G401 (cell line): ENCODE data around the gene CCNL2. TPM values are rescaled to one million over a fixed set of nuclear protein-coding genes. Genes with fewer than 3 reads are reported as not detected.
"Not testable (repeated sequence)": the region's sequence is repeated elsewhere in the genome, so short reads cannot be mapped to it uniquely, and the experiment has no call there.

Source experiments
- DNase-seq: peaks from one replicate; pipeline ENCODE4 v3.0.0-alpha.2; 2015; ENCODE audit warnings: low spot score
- in situ Hi-C: cut with HindIII; loops from 2 replicates; pipeline ENCODE4 v1.10.0; 2016; ENCODE audit warnings: low sequenced_read_pairs, mixed read lengths
- total RNA-seq: library from RNA; depleted of rRNA; stranded (reverse); fragments of >200 nt; shearing (Covaris generic); gene quantifications from 2 replicates; pipeline ENCODE4 v1.2.3, GENCODE V29; 2014; rRNA removed

The CCNL2 gene
- 79.4 and 105 TPM in 2 replicates for total RNA-seq

GRCh38 chr1:1399187-1399871 lies at the start of gene CCNL2:
CCNL2 (minus strand) TSS chr1:1399335; CDS start chr1:1399306, 29 bp downstream.
- in situ Hi-C loops: no loop called here
- peak; percentile 94 for DNase-seq

GRCh38 chr1:1446631-1447030 lies 47.5 kb upstream of the CCNL2 start:
- DNase-seq, in situ Hi-C loops: not testable (repeated sequence)

GRCh38 chr1:1442069-1442770 lies 43.1 kb upstream of the CCNL2 start:
- no peak for DNase-seq
- in situ Hi-C loops: no loop called here

GRCh38 chr1:1441002-1441888 lies 42.1 kb upstream of the CCNL2 start:
- DNase-seq: no peak
- in situ Hi-C loops: no loop called here

GRCh38 chr1:1440262-1441001 lies 41.3 kb upstream of the CCNL2 start:
- in situ Hi-C loops: no loop called here

GRCh38 chr1:1439546-1440261 lies 40.6 kb upstream of the CCNL2 start:
- DNase-seq: no peak
- in situ Hi-C loops: loop anchor here (10.0 kb wide), 1 partner anchor 65 kb away; the partner anchor contains the start of gene AURKAIP1

More at GRCh38 chr1:1440262-1441001, 41.3 kb upstream of the CCNL2 start:
- DNase-seq: no peak

- no peak for DNase-seq
- in situ Hi-C loops: loop anchor here (10.0 kb wide), 1 partner anchor 64 kb away; the partner anchor contains the start of gene AURKAIP1
Measured at GRCh38 chr1:1438531-1439381, 39.6 kb upstream of the CCNL2 start.

GRCh38 chr1:1437904-1438376 lies 38.8 kb upstream of the CCNL2 start:
- DNase-seq: no peak
- in situ Hi-C loops: loop anchor here (10.0 kb wide), 1 partner anchor 63 kb away; the partner anchor contains the start of gene AURKAIP1

GRCh38 chr1:1437033-1437903 lies 38.1 kb upstream of the CCNL2 start:
- no peak for DNase-seq
- in situ Hi-C loops: loop anchor here (10.0 kb wide), 1 partner anchor 62 kb away; the partner anchor contains the start of gene AURKAIP1

GRCh38 chr1:1436630-1437032 lies 37.5 kb upstream of the CCNL2 start:
- in situ Hi-C loops: loop anchor here (10.0 kb wide), 1 partner anchor 62 kb away; the partner anchor contains the start of gene AURKAIP1
- no peak for DNase-seq

- no peak for DNase-seq
- in situ Hi-C loops: loop anchor here (10.0 kb wide), 1 partner anchor 61 kb away; the partner anchor contains the start of gene AURKAIP1
Measured at GRCh38 chr1:1435911-1436629, 36.9 kb upstream of the CCNL2 start.

- DNase-seq: no peak
Measured at GRCh38 chr1:1435106-1435903, 36.2 kb upstream of the CCNL2 start, which contains the start of gene VWA1. VWA1 (plus strand) TSS chr1:1435690; CDS start chr1:1435749, 59 bp downstream.

GRCh38 chr1:1434824-1435105 lies 35.6 kb upstream of the CCNL2 start:
- in situ Hi-C loops: loop anchor here (10.0 kb wide), 1 partner anchor 60 kb away; the partner anchor contains the start of gene AURKAIP1
- DNase-seq: no peak

More at GRCh38 chr1:1435106-1435903, 36.2 kb upstream of the CCNL2 start, which contains the start of gene VWA1:
- in situ Hi-C loops: loop anchor here (10.0 kb wide), 1 partner anchor 61 kb away; the partner anchor contains the start of gene AURKAIP1

GRCh38 chr1:1434131-1434823 lies 35.1 kb upstream of the CCNL2 start:
- in situ Hi-C loops: loop anchor here (10.0 kb wide), 1 partner anchor 59 kb away; the partner anchor contains the start of gene AURKAIP1
- DNase-seq: no peak
